CD14-positive monocyte (primary cell): Measurements from ENCODE around the gene CNTNAP2. TPM values are rescaled to one million over a fixed set of nuclear protein-coding genes. Genes with fewer than 3 reads are reported as not detected.

Experiments used
- DNase-seq, 3 donors: peaks; one replicate each; pipeline ENCODE4 v3.0.0-alpha.2; 2011 to 2022
- H2AFZ ChIP-seq: 2 replicates; pipeline ENCODE4 v1.6.0; 2012; ENCODE audit warnings: mild to moderate bottlenecking, low read depth, low read length, inconsistent platforms; ENCODE audit not compliant: insufficient read depth, poor library complexity, severe bottlenecking
- H3K27ac ChIP-seq, 2 donors: 1 replicate in 1 of 2; 2 replicates in 1 of 2; pipeline ENCODE4 v1.5.1; 2012 to 2013; ENCODE audit warnings: low read length in 2 of 2, control low read depth in 1 of 2, inconsistent platforms in 1 of 2, low read depth in 1 of 2, mild to moderate bottlenecking in 1 of 2
- H3K27me3 ChIP-seq, 2 donors: one replicate each; pipeline versions ENCODE4 v1.6.0 to v1.6.1; 2011 to 2013; ENCODE audit warnings: low read length in 2 of 2; ENCODE audit not compliant: control insufficient read depth in 2 of 2, insufficient read depth in 2 of 2
- H3K36me3 ChIP-seq, 2 donors: replicated peaks in 1 of 2; 1 replicate in 1 of 2; 2 replicates in 1 of 2; pipeline versions ENCODE4 v1.5.1 to v1.6.1; 2012 to 2013; ENCODE audit warnings: low read length in 2 of 2, control low read depth in 1 of 2, inconsistent platforms in 1 of 2, mild to moderate bottlenecking in 1 of 2; ENCODE audit not compliant: insufficient read depth in 2 of 2, control insufficient read depth in 1 of 2
- H3K4me1 ChIP-seq, 2 donors: 1 replicate in 1 of 2; 2 replicates in 1 of 2; pipeline versions ENCODE4 v1.5.1 to v1.6.1; 2012 to 2013; ENCODE audit warnings: low read length in 2 of 2, control low read depth in 1 of 2, inconsistent platforms in 1 of 2, mild to moderate bottlenecking in 1 of 2, moderate library complexity in 1 of 2; ENCODE audit not compliant: insufficient read depth in 2 of 2, control insufficient read depth in 1 of 2
- H3K4me2 ChIP-seq: replicated peaks from 2 replicates; pipeline ENCODE3; 2012; ENCODE audit warnings: low read length, moderate library complexity, mild to moderate bottlenecking; ENCODE audit not compliant: poor library complexity, severe bottlenecking; ENCODE audit errors: extremely low read depth
- H3K4me3 ChIP-seq, 3 experiments: fragments of 200-600 bp in 1 of 3; sonication (generic) in 1 of 3; replicated peaks in 1 of 3; 1 replicate in 2 of 3; 2 replicates in 1 of 3; pipeline ENCODE4 v1.5.1; 2011 to 2013; ENCODE audit warnings: low read length in 3 of 3, mild to moderate bottlenecking in 3 of 3, control low read depth in 2 of 3, low read depth in 2 of 3, inconsistent platforms in 1 of 3, moderate library complexity in 1 of 3
- H3K79me2 ChIP-seq: 2 replicates; pipeline ENCODE4 v1.6.0; 2012; ENCODE audit warnings: mild to moderate bottlenecking, control low read depth, inconsistent platforms, low read length, moderate library complexity; ENCODE audit not compliant: insufficient read depth
- H3K9ac ChIP-seq: 2 replicates; pipeline ENCODE4 v1.6.0; 2017; ENCODE audit warnings: low read length, mild to moderate bottlenecking; ENCODE audit not compliant: insufficient read depth, poor library complexity, severe bottlenecking
- H3K9me3 ChIP-seq, 2 donors: replicated peaks in 1 of 2; 1 replicate in 1 of 2; 2 replicates in 1 of 2; pipeline versions ENCODE4 v1.5.1 to v1.6.1; 2012 to 2013; ENCODE audit warnings: low read length in 2 of 2, control low read depth in 1 of 2; ENCODE audit not compliant: control insufficient read depth in 1 of 2, insufficient read depth in 1 of 2
- H4K20me1 ChIP-seq: 2 replicates; pipeline ENCODE4 v1.6.0; 2012; ENCODE audit warnings: mild to moderate bottlenecking, low read length, control low read depth, moderate library complexity; ENCODE audit not compliant: insufficient read depth
- H3K27ac Mint-ChIP-seq, 7 donors: one replicate each; pipeline ENCODE4 v1.8.0; 2020; ENCODE audit warnings: mild to moderate bottlenecking in 7 of 7, mixed read lengths in 7 of 7, moderate library complexity in 6 of 7, inconsistent platforms in 2 of 7
- H3K27me3 Mint-ChIP-seq, 3 donors: one replicate each; pipeline ENCODE4 v1.8.0; 2021 to 2022; ENCODE audit warnings: low read depth in 3 of 3, mild to moderate bottlenecking in 3 of 3, mixed read lengths in 3 of 3, moderate library complexity in 3 of 3, inconsistent platforms in 1 of 3
- H3K36me3 Mint-ChIP-seq, 2 donors: one replicate each; pipeline ENCODE4 v1.8.0; 2020; ENCODE audit warnings: mixed read lengths in 2 of 2, inconsistent platforms in 1 of 2, mild to moderate bottlenecking in 1 of 2
- H3K4me1 Mint-ChIP-seq: one replicate; pipeline ENCODE4 v1.8.0; 2020; ENCODE audit warnings: mild to moderate bottlenecking, mixed read lengths
- H3K4me3 Mint-ChIP-seq, 2 donors: one replicate each; pipeline ENCODE4 v1.8.0; 2020; ENCODE audit warnings: mild to moderate bottlenecking in 2 of 2, mixed read lengths in 2 of 2, moderate library complexity in 1 of 2
- H3K9me3 Mint-ChIP-seq, 7 donors: one replicate each; pipeline ENCODE4 v1.8.0; 2020 to 2022; ENCODE audit warnings: mixed read lengths in 7 of 7, mild to moderate bottlenecking in 6 of 7, moderate library complexity in 6 of 7, inconsistent platforms in 2 of 7
- CTCF ChIP-seq: fragments of 200-600 bp; IDR thresholded peaks from one replicate; pipeline ENCODE4 v1.8.0; 2022; ENCODE audit warnings: antibody characterized with exemption, mild to moderate bottlenecking
- WGBS: methylation state at CpG from one replicate; pipeline ENCODE4 v1.1.5; 2013; ENCODE audit warnings: missing lambda C conversion rate; ENCODE audit not compliant: insufficient coverage; 5-methylcytosine and 5-hydroxymethylcytosine counted together
- intact Hi-C, 2 donors: fragments of 100-400 bp; cut with micrococcal nuclease; formaldehyde crosslinking; loops; one replicate each; pipeline versions ENCODE4 v1.15.0 to v1.15.1; 2023
- polyA plus RNA-seq, 3 donors: library from polyadenylated mRNA; depleted of rRNA in 1 of 3; unstranded in 2 of 3; stranded (reverse) in 1 of 3; fragments of 300-500 nt in 2 of 3; fragments of >200 nt in 1 of 3; fragmentation: Illumina TruSeq in 2 of 3; gene quantifications; 1 replicate in 2 of 3; 2 replicates in 1 of 3; pipeline ENCODE4 v1.2.3, GENCODE V29; 2012 to 2021

CNTNAP2 gene
- polyA plus RNA-seq, 3 donors, result 0.01 TPM; not detected in 2

GRCh38 chr7:147570390-147570789 is 1453.8 kb downstream of the CNTNAP2 start:
- H3K27ac ChIP-seq, result no peak overlapping the region
- intact Hi-C loops, result no loop called here
- no peaks in the 10 kb centered on the region for H3K4me1 Mint-ChIP-seq

GRCh38 chr7:147571436-147572185 is 1455.0 kb downstream of the CNTNAP2 start:
- Histone ChIP-seq H3K4me1 (no peaks in the 10 kb centered on the region), H3K4me2 (no peak overlapping the region), H3K36me3 (no peaks in the 10 kb centered on the region), H4K20me1 (no peaks in the 10 kb centered on the region), H2AFZ (no peak overlapping the region), H3K27me3 (no peaks in the 10 kb centered on the region), H3K27ac (no peak overlapping the region), H3K9ac (no peak overlapping the region), H3K4me3 (no peak overlapping the region), H3K9me3 (no peaks in the 10 kb centered on the region), H3K79me2 (no peaks in the 10 kb centered on the region)
- no peak overlapping the region for H3K27ac Mint-ChIP-seq
- H3K4me1 Mint-ChIP-seq, result no peaks in the 10 kb centered on the region
- no peak overlapping the region for H3K4me3 Mint-ChIP-seq
- no peak for TF ChIP-seq CTCF
- no peaks in the 10 kb centered on the region for H3K36me3 Mint-ChIP-seq
- DNase-seq, result no peak
- peaks cover 0 to 4% (median 3%) of the 10 kb centered on the region in 7 donors for H3K9me3 Mint-ChIP-seq
- no peaks in the 10 kb centered on the region for H3K27me3 Mint-ChIP-seq
- 77% methylated on average over 5 of the region's 8 CpGs for WGBS
- intact Hi-C loops, result no loop called here

More at GRCh38 chr7:147570390-147570789, 1453.8 kb downstream of the CNTNAP2 start:
- no peaks in the 10 kb centered on the region for H3K79me2 ChIP-seq
- DNase-seq, result no peak
- no peak overlapping the region for H3K4me2 ChIP-seq
- H4K20me1 ChIP-seq, result no peaks in the 10 kb centered on the region
- no peak overlapping the region for H2AFZ ChIP-seq
- no peaks in the 10 kb centered on the region for H3K27me3 ChIP-seq
- H3K9ac ChIP-seq, result no peak overlapping the region
- Mint-ChIP-seq H3K27me3 (no peaks in the 10 kb centered on the region), H3K27ac (no peak overlapping the region), H3K9me3 (peaks cover 0 to 8% (median 4%) of the 10 kb centered on the region in 7 donors), H3K4me3 (no peak overlapping the region), H3K36me3 (no peaks in the 10 kb centered on the region)
- no peaks in the 10 kb centered on the region for H3K9me3 ChIP-seq
- H3K4me1 ChIP-seq, result no peaks in the 10 kb centered on the region
- H3K36me3 ChIP-seq, result no peaks in the 10 kb centered on the region
- WGBS, result no CpG with 5 or more reads among the region's 1 CpG
- H3K4me3 ChIP-seq, result no peak overlapping the region
- TF ChIP-seq CTCF, result no peak
